Upper lobe of left lung (tissue), 6 donors: ENCODE measurements around the gene CALCR. TPM values are rescaled to one million over a fixed set of nuclear protein-coding genes. Genes with fewer than 3 reads are reported as not detected.
A peak's percentile ranks its signal among the peaks of the same experiment; 100 is the strongest.

Source experiments
- ATAC-seq, 2 donors: fragments of 200-7000 bp; cut with Tn5 transposase; one replicate each; pipeline ENCODE4 v1.9.1; 2022; ENCODE audit warnings: mild to moderate bottlenecking in 2 of 2, moderate library complexity in 2 of 2; ENCODE audit not compliant: low FRiP score in 2 of 2
- DNase-seq, 2 donors: peaks; one replicate each; pipeline ENCODE4 v3.0.0-alpha.2; 2019 to 2020
- H3K27ac ChIP-seq, 4 donors: fragments of 200-600 bp; sonication (generic); one replicate each; pipeline ENCODE4 v1.5.1; 2016 to 2019
- H3K27me3 ChIP-seq, 4 donors: fragments of 200-600 bp; sonication (generic); one replicate each; pipeline ENCODE4 v1.5.1; 2017 to 2019
- H3K36me3 ChIP-seq, 4 donors: fragments of 200-600 bp; sonication (generic); one replicate each; pipeline ENCODE4 v1.5.1; 2016 to 2019
- H3K4me1 ChIP-seq, 4 donors: fragments of 200-600 bp; sonication (generic); one replicate each; pipeline ENCODE4 v1.5.1; 2018 to 2019
- H3K4me3 ChIP-seq, 4 donors: fragments of 200-600 bp; sonication (generic); one replicate each; pipeline ENCODE4 v1.5.1; 2017 to 2019; ENCODE audit warnings: mild to moderate bottlenecking in 2 of 4, moderate library complexity in 1 of 4
- H3K9me3 ChIP-seq, 4 donors: fragments of 200-600 bp; sonication (generic); one replicate each; pipeline ENCODE4 v1.5.1; 2018 to 2019
- EP300 ChIP-seq, 4 donors: sonication (generic); formaldehyde crosslinking; IDR thresholded peaks; one replicate each; pipeline ENCODE4 v1.5.1; 2017; ENCODE audit warnings: antibody characterized with exemption in 4 of 4, control low read depth in 2 of 4
- POLR2A ChIP-seq, 4 donors: fragments of 450-650 bp; IDR thresholded peaks; one replicate each; pipeline ENCODE4 v1.5.1; 2016 to 2017; ENCODE audit warnings: antibody characterized with exemption in 4 of 4, mild to moderate bottlenecking in 2 of 4
- POLR2AphosphoS5 ChIP-seq, 2 donors: sonication (generic); formaldehyde crosslinking; IDR thresholded peaks; one replicate each; pipeline ENCODE4 v1.5.1; 2017; ENCODE audit warnings: antibody characterized with exemption in 2 of 2
- WGBS, 2 donors: methylation state at CpG; one replicate each; pipeline ENCODE4 v1.1.5; 2017 to 2018; 5-methylcytosine and 5-hydroxymethylcytosine counted together
- total RNA-seq, 6 donors: library from RNA; depleted of rRNA in 4 of 6; stranded (reverse); fragments of >200 nt in 4 of 6; gene quantifications; one replicate each; pipeline versions ENCODE4 v1.1.0 to v1.2.1, GENCODE V29; 2016 to 2021
- TF ChIP-seq, protein P1 (sequence below), 6 experiments: fragments of 450-650 bp in 4 of 6; fragments of 200-600 bp in 2 of 6; sonication (generic) in 2 of 6; IDR thresholded peaks; one replicate each; pipeline ENCODE4 v1.5.1; 2016 to 2019; ENCODE audit warnings: antibody characterized with exemption in 6 of 6
- donor health status: DM: no; HTN: no; CAD: no; lungs with moderate emphysema.
- donor health status: DM: no; HTN: yes; CAD: no; lungs with severe emphysema.

The CALCR gene
- total RNA-seq, 6 donors from 2014 or later: 0.09 to 0.10 TPM; not detected in 4

- DNase-seq (no peak), ATAC-seq (no peak)
- Histone ChIP-seq H3K27me3 (peaks cover 0 to 15% (median 2%) of the 10 kb centered on the region in 4 donors), H3K27ac (no peak overlapping the region), H3K36me3 (no peaks in the 10 kb centered on the region), H3K9me3 (no peaks in the 10 kb centered on the region), H3K4me3 (no peak overlapping the region), H3K4me1 (peaks cover 6 to 20% (median 11%) of the 10 kb centered on the region in 4 donors)
- TF ChIP-seq, protein P1, sequence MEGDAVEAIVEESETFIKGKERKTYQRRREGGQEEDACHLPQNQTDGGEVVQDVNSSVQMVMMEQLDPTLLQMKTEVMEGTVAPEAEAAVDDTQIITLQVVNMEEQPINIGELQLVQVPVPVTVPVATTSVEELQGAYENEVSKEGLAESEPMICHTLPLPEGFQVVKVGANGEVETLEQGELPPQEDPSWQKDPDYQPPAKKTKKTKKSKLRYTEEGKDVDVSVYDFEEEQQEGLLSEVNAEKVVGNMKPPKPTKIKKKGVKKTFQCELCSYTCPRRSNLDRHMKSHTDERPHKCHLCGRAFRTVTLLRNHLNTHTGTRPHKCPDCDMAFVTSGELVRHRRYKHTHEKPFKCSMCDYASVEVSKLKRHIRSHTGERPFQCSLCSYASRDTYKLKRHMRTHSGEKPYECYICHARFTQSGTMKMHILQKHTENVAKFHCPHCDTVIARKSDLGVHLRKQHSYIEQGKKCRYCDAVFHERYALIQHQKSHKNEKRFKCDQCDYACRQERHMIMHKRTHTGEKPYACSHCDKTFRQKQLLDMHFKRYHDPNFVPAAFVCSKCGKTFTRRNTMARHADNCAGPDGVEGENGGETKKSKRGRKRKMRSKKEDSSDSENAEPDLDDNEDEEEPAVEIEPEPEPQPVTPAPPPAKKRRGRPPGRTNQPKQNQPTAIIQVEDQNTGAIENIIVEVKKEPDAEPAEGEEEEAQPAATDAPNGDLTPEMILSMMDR (IDR thresholded peaks at IDR 0.05): no peak
- TF ChIP-seq POLR2A (IDR thresholded peaks at IDR 0.05) (no peak), EP300 (IDR thresholded peaks at IDR 0.05) (no peak), POLR2AphosphoS5 (IDR thresholded peaks at IDR 0.05) (no peak)
- 84 to 90% methylated on average over 2 of the region's 2 CpGs for WGBS, 2 donors
Observed at GRCh38 chr7:93579431-93579830, 4.9 kb upstream of the CALCR start.

- Histone ChIP-seq H3K27ac (no peak overlapping the region), H3K9me3 (no peaks in the 10 kb centered on the region), H3K4me3 (no peak overlapping the region), H3K36me3 (no peaks in the 10 kb centered on the region), H3K4me1 (peaks cover 6 to 24% (median 12%) of the 10 kb centered on the region in 4 donors), H3K27me3 (peaks cover 0 to 22% (median 4%) of the 10 kb centered on the region in 4 donors)
- no peak for TF ChIP-seq EP300 (IDR thresholded peaks at IDR 0.05)
- TF ChIP-seq, protein P1 (IDR thresholded peaks at IDR 0.05): no peak
- TF ChIP-seq POLR2AphosphoS5 (IDR thresholded peaks at IDR 0.05): no peak
- no peak for TF ChIP-seq POLR2A (IDR thresholded peaks at IDR 0.05)
- no peak for ATAC-seq
- WGBS, 2 donors: 36 to 37% methylated on average over 4 of the region's 4 CpGs
- no peak for DNase-seq
Observed at GRCh38 chr7:93578762-93579161, 4.2 kb upstream of the CALCR start.

DNA sequence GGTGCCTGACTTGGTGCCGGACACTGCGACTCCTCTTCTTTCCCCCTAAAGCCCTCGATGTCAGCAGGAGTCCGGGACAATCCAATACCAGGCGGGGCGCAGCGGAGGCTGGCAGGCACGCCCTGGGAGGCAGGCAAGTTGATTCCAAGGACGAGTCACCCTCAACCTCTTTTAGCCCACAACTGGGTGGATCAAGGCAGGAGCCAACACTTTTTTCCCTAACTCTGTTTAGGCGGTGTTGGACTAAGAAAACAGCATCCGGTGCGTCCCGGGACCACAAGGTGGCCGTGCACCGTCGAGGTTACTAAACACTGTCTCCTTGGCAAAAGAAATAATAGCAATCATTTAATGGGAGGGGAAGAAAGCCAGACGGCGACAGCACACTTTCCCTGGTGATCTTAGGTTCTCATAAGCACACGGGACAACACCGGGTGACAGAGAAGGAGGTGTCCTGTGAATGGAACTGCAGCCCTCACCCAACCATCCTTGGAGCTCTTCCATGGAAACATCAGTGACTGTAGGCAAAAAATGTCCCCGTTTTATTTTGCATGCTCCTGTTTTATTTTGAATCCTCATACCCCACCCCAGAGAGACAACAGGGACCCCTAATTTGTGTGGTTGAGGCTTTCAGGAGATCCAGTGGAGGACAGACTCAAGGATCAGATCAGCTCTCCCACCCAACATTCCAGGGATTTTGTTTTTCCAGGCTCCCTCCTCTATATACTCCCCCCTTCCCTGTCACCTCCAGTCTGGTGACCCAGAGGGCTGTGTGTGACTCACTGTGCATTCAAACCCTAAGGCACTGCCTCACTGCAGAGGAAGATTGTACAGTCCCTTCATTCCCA lies 1.3 kb upstream of the CALCR start:
- TF ChIP-seq, protein P1 (IDR thresholded peaks at IDR 0.05): no peak
- DNase-seq (peak in 1 of 2 donors; percentile 62), ATAC-seq (peak in 1 of 2 donors; percentile 25)
- Histone ChIP-seq H3K27me3 (peaks cover 0 to 22% (median 4%) of the 10 kb centered on the region in 4 donors), H3K4me1 (peaks cover 6 to 24% (median 12%) of the 10 kb centered on the region in 4 donors), H3K36me3 (no peaks in the 10 kb centered on the region), H3K9me3 (no peaks in the 10 kb centered on the region), H3K4me3 (peak overlapping the region in 2 of 4 donors; percentile 36 to 43), H3K27ac (no peak overlapping the region)
- WGBS, 2 donors: 4 to 8% methylated on average over 19 to 21 of the region's 21 CpGs

- ATAC-seq: no peak
- H3K4me1 ChIP-seq: peaks cover 6 to 24% (median 11%) of the 10 kb centered on the region in 4 donors
- H3K27ac ChIP-seq: no peak overlapping the region
- no peaks in the 10 kb centered on the region for H3K36me3 ChIP-seq
- peak overlapping the region in 3 of 4 donors; percentile 13 to 43 (median 28) for H3K4me3 ChIP-seq
- TF ChIP-seq POLR2A (IDR thresholded peaks at IDR 0.05) (no peak), EP300 (IDR thresholded peaks at IDR 0.05) (no peak), POLR2AphosphoS5 (IDR thresholded peaks at IDR 0.05) (no peak)
- TF ChIP-seq, protein P1 (IDR thresholded peaks at IDR 0.05): no peak
- peak in 1 of 2 donors; percentile 67 for DNase-seq
- WGBS, 2 donors: 1 to 4% methylated on average over 15 to 16 of the region's 19 CpGs
- H3K27me3 ChIP-seq: peaks cover 0 to 22% (median 4%) of the 10 kb centered on the region in 4 donors
- no peaks in the 10 kb centered on the region for H3K9me3 ChIP-seq
Observed at GRCh38 chr7:93574269-93574645, 267 bp downstream of the CALCR start.
